GM03348 (cell line): ENCODE results near the gene NUP133.
"Not testable (repeated sequence)": the region's sequence is repeated elsewhere in the genome, so short reads cannot be mapped to it uniquely, and the experiment has no call there.

Experiments used
- DNase-seq: peaks from one replicate; pipeline ENCODE4 v3.0.0; 2012; ENCODE audit warnings: low spot score

NUP133 gene

DNA sequence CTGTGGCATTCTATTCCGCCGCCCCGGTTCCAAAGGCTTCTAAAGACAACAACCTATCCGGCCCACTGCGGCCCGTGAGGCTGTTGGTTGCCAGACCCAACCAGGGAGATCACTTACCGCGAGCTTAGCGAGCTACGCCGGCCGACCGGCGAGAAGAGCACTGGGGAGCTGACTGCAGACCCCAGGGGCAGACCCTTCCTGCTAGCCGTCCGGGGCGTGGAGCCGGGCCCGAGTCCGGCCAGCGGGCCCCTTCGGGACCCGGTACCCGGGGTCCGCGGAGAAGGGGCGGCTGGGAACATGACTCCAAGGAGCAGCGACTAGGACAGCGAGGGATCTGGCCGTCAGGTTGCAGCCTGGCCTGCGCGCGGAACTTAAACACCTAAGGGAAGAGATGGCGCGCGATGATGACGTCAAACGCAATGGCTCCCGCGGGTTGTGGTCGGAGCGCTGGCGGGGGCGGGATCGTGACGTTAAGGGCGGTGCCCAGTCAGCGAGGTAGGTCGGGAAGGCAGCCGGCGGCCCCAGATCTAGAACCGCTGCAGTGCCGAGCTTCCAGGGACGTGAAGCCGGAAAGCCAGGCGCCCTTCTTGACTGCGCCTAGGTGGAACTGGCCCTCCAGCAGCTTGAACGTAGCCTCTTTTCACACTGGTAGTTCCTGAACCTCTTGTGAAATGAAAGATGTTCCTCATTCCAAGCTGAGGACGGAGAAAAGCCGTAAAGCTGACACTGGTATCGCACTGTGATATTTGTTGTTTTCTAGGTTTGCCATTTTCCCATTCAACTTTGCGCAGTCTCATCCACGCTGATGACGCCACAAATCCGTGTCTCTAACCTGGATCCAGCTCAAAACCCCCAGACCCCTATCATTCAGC is at the start of gene NUP133:
Gene NUP133, minus strand, starts transcription at position 391 of the 872 bp plus-strand sequence. Its CDS starts 92 bp downstream, at position 299.
- DNase-seq: peak; percentile 98

DNA sequence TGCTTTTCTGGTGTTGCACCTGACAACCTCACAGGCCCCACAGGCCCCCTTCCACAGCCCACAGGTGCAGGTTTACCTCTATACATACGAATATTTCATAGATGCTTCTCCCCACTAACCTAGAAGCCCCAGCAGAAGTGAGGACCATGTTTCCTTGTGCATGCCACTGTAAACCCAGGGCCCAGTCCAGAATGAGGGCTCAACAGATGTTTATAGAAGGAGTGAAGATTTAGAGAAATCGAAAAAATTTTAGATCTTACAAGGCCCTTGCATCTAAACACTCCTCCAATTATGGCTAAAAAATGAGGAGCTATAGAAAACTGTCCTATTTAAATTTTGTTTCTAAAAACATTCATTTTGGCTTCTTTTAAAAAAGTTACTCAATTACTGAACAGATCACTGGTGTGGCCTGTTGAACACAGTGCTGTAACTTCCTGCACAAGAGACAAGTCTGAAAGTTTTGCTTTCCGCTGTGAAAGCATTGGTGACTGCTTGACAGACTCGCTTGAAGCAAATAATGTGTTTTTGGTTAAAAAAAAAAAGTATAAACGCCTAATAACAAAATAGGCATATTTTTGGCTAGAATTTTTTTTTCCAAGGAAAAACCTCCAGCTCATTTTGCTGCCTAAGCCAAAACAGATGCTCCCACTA is 49.2 kb upstream of the NUP133 start:
- DNase-seq: peak; percentile 54

DNA sequence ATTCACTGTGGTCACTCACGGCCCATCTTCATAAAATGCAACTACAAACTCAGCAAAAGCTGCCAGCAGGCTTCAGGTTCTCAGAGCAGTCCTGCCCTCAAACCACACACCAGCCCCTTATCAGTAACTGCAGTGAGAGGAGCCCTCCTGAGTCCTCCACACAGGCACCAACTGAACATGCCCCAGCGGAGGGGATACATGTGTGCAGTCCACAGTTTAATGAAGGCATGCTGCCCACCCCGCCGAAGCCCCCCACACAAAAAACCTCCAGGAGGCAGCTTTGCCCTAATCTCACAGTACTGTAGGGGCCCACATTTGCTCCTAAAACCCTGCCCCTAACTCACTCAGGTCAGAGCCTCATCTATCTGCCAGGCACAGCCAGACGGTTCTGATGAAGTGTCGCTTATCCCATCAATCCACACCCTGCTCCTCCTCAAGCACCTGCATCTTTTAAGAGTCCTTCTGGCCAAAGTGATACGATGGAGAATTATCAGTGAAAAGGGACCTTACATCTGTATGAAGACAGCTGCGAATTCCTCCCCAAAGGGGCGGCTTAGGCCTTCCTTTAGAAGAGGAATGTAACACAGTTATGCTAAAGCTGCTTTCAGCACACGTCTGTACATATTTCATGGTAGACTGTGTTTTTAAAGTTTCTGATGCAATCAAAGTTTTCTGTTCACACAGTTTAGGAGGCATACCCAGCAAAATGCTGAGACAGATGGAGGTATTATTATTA is 46.9 kb upstream of the NUP133 start:
- peak; percentile 43 for DNase-seq

DNA sequence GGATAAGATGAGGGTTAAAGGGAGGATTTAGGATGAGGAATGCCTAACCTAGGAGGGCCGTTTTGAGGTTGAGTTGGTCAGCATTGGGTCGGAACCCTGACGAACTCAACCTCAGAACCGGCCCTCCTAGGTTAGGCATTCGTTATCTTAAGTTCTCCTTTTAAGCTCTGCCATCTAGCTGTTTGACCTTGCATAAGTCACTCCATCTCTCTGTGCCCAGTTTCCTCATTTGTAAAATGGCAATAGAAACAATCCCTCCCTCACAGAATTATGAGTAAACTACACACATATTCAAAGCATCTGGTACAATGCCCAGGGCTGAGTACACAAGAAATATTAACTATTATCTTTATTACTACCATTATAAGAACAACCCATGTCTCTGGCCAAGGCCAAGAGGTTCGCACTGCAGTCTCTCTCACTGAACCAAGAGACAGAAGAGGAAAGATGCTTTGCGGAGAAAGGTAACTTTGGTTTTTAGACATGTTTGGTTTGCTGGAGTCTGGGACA is 45.5 kb upstream of the NUP133 start:
- no peak for DNase-seq

DNA sequence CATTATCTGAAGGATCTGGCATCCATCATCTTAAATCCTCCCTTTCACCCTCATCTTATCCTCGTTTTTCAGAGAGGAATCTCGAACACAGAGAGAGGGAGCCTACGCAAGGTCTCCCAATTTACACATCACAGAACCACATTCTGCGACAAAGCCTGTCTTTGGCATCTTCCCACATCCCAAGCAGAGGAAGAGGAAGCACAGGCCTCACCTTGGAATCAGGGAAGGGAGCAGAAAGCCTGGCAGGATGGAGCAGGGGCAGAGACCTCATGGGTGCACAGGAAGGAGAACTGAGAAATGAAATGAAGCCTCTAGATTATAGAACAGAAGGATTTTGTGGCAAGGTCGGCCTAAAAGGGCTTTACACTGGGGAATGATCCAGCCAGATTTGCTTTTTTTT is 44.6 kb upstream of the NUP133 start:
- no peak for DNase-seq

DNA sequence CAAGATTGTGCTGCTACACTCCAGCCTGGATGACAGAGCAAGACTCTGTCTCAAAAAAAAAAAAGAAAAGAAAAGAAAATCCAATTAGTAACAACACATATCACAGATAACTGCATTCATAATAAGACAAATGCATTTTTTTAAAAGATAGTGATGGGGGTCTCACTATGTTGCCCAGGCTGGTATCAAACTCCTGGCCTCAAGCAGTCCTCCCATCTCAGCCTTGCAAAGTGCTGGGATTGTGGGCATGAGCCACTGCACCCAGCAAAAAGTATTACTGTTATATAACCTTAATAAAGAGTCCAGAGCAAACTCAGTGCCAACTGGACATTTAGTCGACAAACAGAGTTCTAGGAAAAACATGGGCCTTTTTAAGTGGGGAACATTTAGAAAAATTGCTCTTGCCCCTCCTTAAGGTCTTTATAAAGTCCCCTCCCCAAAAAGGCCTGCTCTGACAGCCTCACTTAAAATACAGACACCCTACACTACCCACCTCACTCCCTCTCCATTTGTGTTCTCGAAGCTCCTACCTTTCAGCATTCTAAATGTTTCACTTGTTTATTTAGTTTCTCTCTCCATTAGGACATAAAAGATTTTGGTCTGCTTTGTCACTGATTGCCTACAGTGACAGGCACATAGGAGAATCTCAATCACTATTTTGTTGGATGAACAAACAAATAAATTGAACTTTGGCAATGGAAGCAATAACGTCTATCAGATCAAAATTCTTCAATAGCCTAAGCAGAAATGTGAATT is 42.8 kb upstream of the NUP133 start:
- DNase-seq: no peak

DNA sequence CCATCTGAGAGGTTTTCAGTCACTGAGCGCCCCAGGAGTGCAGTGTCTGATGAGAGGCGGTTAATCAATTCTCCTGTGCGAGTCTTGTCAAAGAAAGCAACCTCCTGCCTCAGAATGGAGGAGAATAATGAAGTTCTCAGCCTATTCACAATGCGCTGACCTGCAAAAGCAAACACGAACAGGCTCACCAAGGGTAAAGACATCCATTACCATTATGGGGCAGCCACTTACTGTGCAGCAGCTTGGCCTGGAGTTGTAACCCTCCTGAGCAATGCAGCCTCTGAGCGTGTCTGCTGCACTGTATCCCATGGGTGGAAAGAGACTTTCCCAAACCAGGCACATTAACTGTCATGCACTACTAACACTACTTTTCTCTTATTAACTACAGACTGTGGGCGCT is 39.4 kb upstream of the NUP133 start:
- no peak for DNase-seq

DNA sequence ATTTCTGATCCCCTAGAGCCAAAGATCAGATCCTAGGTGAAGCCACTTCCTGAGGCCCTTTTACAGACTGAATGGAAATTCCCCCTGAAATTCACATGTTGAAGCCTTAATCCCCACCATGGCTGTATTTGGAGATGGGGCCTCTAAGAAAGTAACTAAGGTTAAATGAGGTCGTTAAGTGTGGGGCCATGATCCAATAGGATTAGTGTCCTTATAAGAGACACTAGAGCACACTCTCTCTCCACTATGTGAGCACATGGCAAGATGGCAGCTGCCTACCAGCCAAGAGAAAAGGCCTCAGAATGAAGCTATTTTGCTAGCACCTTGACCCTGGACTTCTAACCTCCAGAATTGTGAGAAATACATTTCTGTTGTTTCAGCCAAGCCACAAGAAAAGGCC is 36.4 kb upstream of the NUP133 start:
- no peak for DNase-seq

DNA sequence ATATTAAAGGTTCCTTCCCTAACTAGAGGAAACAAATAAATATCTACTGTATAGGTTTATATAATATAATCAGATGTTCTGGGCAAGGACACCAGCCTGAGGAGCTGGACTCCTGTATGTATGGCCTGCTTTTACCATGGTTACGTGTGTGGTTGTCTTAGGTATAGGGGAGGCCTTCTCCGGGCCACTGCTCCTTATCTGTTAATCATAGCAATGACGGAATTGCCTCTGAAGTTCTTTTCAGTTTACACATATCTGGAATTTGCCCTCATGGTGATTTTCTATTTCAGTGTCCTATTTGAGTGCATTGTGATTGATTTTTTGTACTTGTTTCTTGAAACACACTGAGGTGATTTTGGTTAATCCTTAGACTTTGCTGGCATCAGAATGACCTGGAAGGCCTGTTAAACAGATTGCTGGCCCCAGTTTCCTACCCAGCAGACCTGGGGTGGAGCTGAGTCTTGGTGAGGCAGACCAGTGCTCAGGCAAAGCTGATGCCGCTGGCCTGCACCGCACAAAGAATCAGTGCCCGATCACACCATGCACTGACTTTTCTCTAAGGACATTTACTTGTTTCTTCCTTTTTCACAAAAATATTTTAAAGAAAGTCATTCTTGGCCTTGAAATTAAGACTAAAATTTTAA is 31.8 kb upstream of the NUP133 start:
- DNase-seq: no peak

DNA sequence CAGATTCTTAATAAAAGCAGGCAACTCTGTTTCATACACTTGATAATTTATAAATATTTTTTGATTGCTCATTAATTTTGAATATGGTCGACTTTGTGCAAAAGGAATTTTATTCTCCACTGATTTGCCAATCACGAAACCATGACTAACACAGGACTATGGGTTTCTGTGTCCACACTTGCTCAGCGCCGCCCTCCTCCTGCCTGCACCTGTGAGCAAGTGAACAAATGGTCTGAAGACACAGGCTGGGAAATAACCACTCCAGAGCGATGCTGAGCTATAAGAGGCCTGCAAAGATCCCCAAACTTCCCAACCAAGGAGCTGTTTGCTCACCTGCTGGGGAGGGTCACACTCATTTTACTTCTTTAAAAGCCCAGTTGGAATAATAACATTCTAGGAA is 30.8 kb upstream of the NUP133 start:
- no peak for DNase-seq

DNA sequence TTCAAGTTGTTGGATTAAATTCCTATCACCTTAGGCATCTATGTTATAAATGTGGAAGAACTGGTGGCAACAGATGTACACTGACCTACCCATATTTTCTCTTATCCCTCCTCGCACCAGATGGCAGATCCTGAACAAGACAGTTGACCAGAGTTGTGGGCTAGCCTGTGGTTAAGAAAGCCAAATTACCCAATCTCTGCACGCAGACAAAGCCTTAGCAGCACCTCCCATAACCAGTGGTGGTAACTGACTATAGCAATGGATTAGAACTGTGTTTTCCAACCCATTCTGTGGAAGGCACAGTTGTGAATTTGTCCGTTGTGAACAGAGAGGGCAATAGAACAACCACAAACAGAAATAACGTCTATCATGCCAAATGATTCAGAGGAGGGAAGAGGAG is 29.8 kb upstream of the NUP133 start:
- no peak for DNase-seq

DNA sequence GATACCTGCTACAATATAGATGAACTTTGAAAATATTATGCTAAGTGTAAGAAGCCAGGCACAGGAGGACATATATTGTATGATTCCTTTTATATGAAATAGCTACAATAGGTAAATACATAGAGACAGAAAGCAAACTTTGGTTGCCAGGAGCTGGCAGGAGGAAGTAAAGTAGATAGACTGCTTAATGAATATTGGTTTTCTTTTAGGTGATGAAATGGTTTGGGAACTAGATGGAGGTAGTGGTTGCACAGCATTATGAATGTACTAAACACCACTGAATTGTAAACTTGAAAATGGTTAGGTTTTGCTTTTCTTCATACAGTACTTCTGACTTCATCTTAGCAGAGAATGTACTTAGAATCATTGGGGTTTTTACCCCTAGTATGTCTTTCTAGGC is 28.8 kb upstream of the NUP133 start:
- DNase-seq: no peak

DNA sequence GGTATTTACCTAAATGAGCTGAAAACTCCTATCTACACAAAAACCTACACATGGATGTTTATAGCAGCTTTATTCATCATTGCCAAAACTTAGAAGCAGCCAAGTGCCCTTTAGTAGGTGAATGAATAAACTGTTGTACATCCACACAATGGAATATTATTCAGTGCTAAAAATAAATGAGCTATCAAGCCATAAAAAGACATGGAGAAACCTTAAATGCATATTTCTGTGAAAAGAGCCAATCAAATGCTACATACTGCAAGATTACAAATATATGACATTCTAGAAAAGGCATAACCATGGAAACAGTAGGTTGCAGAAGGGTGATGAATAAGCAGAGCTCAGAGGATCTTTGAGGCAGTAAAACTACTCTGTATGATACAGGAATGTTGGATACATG is 27.1 kb upstream of the NUP133 start:
- DNase-seq: no peak

DNA sequence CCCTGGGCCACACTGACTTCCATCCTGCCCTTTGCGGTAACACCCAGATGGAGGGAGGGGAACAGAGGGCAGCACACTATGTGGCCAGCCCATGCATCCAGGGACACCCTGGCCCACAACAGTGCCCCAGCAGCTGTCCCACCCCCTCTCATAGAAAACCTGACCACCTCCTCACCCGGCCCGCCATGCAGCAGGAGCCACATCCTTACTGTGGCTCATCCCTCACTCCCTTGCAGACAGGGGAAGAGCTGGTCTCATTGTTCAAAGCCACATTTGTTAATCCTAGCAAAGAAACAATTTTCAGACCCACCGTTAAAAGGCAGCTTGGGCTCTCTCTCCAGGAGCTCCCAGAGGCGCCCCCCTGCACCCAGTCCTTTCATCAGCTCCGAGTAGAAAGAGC is 23.2 kb upstream of the NUP133 start:
- DNase-seq: no peak

DNA sequence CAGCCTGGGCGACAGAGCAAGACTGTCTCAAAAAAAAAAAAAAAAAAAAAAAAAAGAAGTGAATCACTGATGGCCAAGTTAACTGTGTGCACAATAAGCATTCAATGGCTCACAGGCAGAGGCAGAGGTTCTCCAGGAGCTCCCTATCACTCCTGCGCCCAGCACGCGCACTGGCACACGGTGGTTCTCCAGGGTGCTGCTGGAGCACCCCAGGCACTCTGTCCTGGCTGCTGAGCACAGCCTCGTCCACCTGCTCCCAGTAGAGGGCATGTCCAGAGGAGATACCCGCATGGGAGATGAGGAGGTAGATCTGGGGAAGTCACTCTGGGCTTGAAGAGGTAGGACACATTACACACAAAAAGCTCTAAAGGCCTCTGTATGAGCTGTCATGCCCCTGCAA is 21.5 kb upstream of the NUP133 start:
- no peak for DNase-seq

DNA sequence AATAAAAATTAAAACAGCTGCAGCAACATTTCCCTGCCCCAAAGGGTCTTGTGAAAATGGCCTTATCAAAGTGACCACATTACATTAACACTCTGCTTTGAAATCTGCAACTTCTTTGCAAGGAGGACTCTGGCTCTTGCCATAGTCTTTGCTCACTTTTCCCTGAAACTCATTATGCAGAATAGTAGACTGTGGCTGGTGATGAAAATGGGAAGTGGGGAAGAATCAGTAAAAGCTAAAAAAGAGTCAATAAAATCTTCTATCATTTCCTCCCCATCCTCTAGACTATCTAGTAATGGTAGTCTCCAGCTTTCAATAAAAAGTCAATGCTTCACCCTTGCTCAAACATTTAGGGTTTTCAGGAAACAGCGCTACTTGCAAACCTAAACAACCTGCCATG is 18.6 kb upstream of the NUP133 start:
- DNase-seq: no peak

DNA sequence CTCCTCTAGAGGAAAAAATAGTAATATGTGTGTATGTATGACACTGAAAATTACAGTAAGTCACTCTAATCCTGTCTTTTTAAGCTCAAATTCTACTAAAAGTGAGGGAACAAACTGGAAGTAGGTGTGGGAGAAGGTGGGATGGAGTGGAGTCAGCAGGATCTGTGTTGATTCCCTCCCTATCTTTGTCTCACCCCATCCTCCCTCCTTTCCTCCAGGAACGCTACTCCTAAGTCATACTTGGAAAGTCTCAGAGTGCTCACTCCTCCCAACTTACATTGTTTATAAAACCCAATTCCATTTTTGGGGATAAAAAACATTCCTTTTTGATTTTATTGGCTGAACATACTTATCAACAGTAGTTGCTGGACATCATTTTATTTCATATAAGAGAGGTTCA is 14.9 kb upstream of the NUP133 start:
- no peak for DNase-seq

DNA sequence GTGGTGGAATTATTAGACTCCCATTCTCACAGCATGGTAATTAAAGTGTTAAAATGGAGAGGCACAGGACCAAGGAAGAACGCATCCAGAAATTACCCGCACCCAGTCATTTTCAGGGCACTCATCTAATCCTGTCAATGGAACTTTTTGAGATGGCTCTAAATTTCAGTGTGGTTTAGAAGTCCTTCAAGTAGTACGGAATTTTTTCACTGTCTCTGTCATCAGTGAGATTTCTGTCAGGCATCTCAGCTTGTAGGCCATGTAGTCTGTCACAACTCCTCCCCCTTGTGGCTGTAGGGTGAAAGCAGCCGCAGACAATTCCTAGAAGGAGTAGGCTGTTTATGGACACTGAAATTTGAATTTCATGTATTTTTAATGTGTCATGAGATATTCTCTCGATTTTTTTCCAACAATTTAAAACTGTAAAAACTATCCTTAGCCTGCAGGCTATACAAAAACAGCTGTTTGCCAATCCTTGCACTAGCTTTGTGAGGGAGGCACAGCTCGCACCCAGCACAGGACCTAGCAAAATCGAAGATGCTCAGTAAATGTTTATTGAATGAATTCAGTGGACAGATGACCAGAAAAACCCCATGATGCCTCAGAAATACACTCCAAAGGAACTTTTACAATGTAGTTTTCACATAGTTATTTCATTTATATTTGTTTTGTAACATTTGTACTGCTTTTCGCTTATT is 6.6 kb upstream of the NUP133 start:
- DNase-seq: peak; percentile 84

DNA sequence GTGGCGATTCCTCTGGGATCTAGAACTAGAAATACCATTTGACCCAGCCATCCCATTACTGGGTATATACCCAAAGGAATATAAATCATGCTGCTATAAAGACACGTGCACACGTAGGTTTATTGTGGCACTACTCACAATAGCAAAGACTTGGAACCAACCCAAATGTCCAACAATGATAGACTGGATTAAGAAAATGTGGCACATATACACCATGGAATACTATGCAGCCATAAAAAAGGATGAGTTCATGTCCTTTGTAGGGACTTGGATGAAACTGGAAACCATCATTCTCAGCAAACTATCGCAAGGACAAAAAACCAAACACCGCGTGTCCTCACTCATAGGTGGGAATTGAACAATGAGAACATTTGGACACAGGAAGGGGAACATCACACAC is 3.5 kb upstream of the NUP133 start:
- not testable (repeated sequence) for DNase-seq

DNA sequence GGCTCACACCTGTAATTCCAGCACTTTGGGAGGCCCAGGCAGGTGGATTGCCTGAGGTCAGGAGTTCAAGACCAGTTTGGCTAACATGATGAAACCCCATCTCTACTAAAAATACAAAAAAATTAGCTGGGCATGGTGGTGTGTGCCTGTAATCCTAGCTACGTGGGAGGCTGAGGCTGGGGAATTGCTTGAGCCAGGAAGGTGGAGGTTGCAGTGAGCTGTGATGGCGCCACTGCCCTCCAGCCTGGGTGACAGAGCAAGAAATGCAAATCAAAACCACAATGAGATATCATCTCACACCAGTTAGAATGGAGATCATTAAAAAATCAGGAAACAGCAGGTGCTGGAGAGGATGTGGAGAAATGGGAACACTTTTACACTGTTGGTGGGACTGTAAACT is 3.1 kb upstream of the NUP133 start:
- not testable (repeated sequence) for DNase-seq

DNA sequence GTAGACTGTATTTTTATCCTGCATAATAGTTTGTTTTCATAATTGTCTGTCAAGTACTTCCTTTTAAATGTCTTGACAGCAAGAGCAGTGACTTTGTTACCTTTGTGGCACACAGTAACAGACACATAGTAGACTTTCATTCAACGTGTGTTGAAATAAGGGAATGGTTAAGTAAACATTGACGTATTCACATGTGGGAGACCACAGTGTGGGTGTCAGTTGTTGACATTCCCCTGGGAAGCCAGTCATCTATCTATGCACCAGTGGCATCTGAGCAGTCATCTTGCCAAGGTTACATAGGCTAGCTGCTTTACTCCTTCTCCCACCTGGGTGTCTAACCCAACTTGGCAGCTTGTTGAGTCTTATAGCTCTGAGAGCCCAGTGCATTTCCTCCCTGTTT is 1.4 kb upstream of the NUP133 start:
- DNase-seq: no peak
